ENCODE data around the gene DNAJC25. TPM values are rescaled to one million over a fixed set of nuclear protein-coding genes. Genes with fewer than 3 reads are reported as not detected.

DNAJC25 gene
- total RNA-seq, 4 donors from 2014 or later = 10.1 to 19.4 (median 15.3) TPM

GRCh38 chr9:111601237-111602018, 29.7 kb upstream of the DNAJC25 start:
- in situ Hi-C loops (cut with MboI; ENCODE audit: low pct_ligation_motif_present in 1 of 4, low pct_unique_long_range_greater_than_20kb in 1 of 4, low sequenced_read_pairs in 3 of 4) = loop anchor here in 1 of 4 donors (25.0 kb wide), 1 partner anchor 461 kb away; no protein-coding TSS in a partner anchor

GRCh38 chr9:111603041-111603440, 28.1 kb upstream of the DNAJC25 start:
- peaks cover 0 to 3% (median 1%) of the 10 kb centered on the region in 4 donors for H3K4me1 ChIP-seq
- H3K9me3 ChIP-seq = no peaks in the 10 kb centered on the region
- intact Hi-C loops (cut with DNase I; ENCODE audit: low total_unique reads) (no loop called here), in situ Hi-C loops (cut with MboI; ENCODE audit: low pct_ligation_motif_present in 1 of 4, low pct_unique_long_range_greater_than_20kb in 1 of 4, low sequenced_read_pairs in 3 of 4) (loop anchor here in 1 of 4 donors (25.0 kb wide), 1 partner anchor 459 kb away; no protein-coding TSS in a partner anchor)
- no peaks in the 10 kb centered on the region for H3K36me3 ChIP-seq
- no peaks in the 10 kb centered on the region for H3K27me3 ChIP-seq
- TF ChIP-seq EP300 (IDR thresholded peaks at IDR 0.05; ENCODE audit: low read depth) = no peak
- TF ChIP-seq POLR2AphosphoS5 (IDR thresholded peaks at IDR 0.05) = no peak
- no peak for TF ChIP-seq CTCF (IDR thresholded peaks at IDR 0.05)
- no peak for TF ChIP-seq POLR2A (IDR thresholded peaks at IDR 0.05)
- no peak for DNase-seq
- no peak overlapping the region for H3K27ac ChIP-seq
- no peak overlapping the region for H3K4me3 ChIP-seq
- WGBS, 2 donors (ENCODE audit: low coverage in 1 of 2) = 69 to 79% methylated on average over 4 of the region's 4 CpGs

More at GRCh38 chr9:111601237-111602018, 29.7 kb upstream of the DNAJC25 start:
- no peaks in the 10 kb centered on the region for H3K9me3 ChIP-seq
- peaks cover 0 to 8% (median 5%) of the 10 kb centered on the region in 4 donors for H3K4me1 ChIP-seq
- peaks cover 0 to 2% (median 0%) of the 10 kb centered on the region in 4 donors for H3K36me3 ChIP-seq
- no peaks in the 10 kb centered on the region for H3K27me3 ChIP-seq
- intact Hi-C loops (cut with DNase I; ENCODE audit: low total_unique reads) = no loop called here
- TF ChIP-seq POLR2A (IDR thresholded peaks at IDR 0.05) (no peak), CTCF (IDR thresholded peaks at IDR 0.05) (no peak), EP300 (IDR thresholded peaks at IDR 0.05; ENCODE audit: low read depth) (no peak)
- H3K4me3 ChIP-seq = no peak overlapping the region
- no peak for DNase-seq
- H3K27ac ChIP-seq = no peak overlapping the region
- WGBS, 2 donors (ENCODE audit: low coverage in 1 of 2) = 58 to 80% methylated on average over 5 to 10 of the region's 10 CpGs

- Histone ChIP-seq H3K36me3 (no peaks in the 10 kb centered on the region), H3K27ac (no peak overlapping the region), H3K4me1 (peaks cover 0 to 3% (median 1%) of the 10 kb centered on the region in 4 donors), H3K27me3 (peaks cover 7% of the 10 kb centered on the region), H3K4me3 (no peak overlapping the region), H3K9me3 (no peaks in the 10 kb centered on the region)
- DNase-seq = no peak
- intact Hi-C loops (cut with DNase I; ENCODE audit: low total_unique reads) = no loop called here
- 85 to 87% methylated on average over 13 to 16 of the region's 16 CpGs for WGBS, 2 donors (ENCODE audit: low coverage in 1 of 2)
- in situ Hi-C loops (cut with MboI; ENCODE audit: low pct_ligation_motif_present in 1 of 4, low pct_unique_long_range_greater_than_20kb in 1 of 4, low sequenced_read_pairs in 3 of 4) = loop anchor here in 1 of 4 donors (25.0 kb wide), 1 partner anchor 458 kb away; no protein-coding TSS in a partner anchor
- TF ChIP-seq POLR2A (IDR thresholded peaks at IDR 0.05) (no peak), EP300 (IDR thresholded peaks at IDR 0.05; ENCODE audit: low read depth) (no peak), POLR2AphosphoS5 (IDR thresholded peaks at IDR 0.05) (no peak), CTCF (IDR thresholded peaks at IDR 0.05) (no peak)
Observed at GRCh38 chr9:111604054-111604615, 27.0 kb upstream of the DNAJC25 start.

- intact Hi-C loops (cut with DNase I; ENCODE audit: low total_unique reads) = no loop called here
- DNase-seq = peak; percentile 25
- no peak overlapping the region for H3K4me3 ChIP-seq
- no peaks in the 10 kb centered on the region for H3K36me3 ChIP-seq
- peaks cover 0 to 3% (median 0%) of the 10 kb centered on the region in 4 donors for H3K4me1 ChIP-seq
- TF ChIP-seq POLR2AphosphoS5 (IDR thresholded peaks at IDR 0.05) = no peak
- TF ChIP-seq EP300 (IDR thresholded peaks at IDR 0.05; ENCODE audit: low read depth) = no peak
- no peak for TF ChIP-seq CTCF (IDR thresholded peaks at IDR 0.05)
- no peak for TF ChIP-seq POLR2A (IDR thresholded peaks at IDR 0.05)
- no peak overlapping the region for H3K27ac ChIP-seq
- peaks cover 7% of the 10 kb centered on the region for H3K27me3 ChIP-seq
- in situ Hi-C loops (cut with MboI; ENCODE audit: low pct_ligation_motif_present in 1 of 4, low pct_unique_long_range_greater_than_20kb in 1 of 4, low sequenced_read_pairs in 3 of 4) = loop anchor here in 1 of 4 donors (25.0 kb wide), 1 partner anchor 457 kb away; no protein-coding TSS in a partner anchor
- 79 to 86% methylated on average over 9 of the region's 9 CpGs for WGBS, 2 donors (ENCODE audit: low coverage in 1 of 2)
- H3K9me3 ChIP-seq = no peaks in the 10 kb centered on the region
Observed at GRCh38 chr9:111605041-111605559, 26.0 kb upstream of the DNAJC25 start.
